Right lobe of liver (tissue), 6 donors: ENCODE measurements around the gene ARHGAP30. TPM values are rescaled to one million over a fixed set of nuclear protein-coding genes. Genes with fewer than 3 reads are reported as not detected.
A peak's percentile ranks its signal among the peaks of the same experiment; 100 is the strongest.

Experiments used
- ATAC-seq, 4 donors: fragments of 200-7000 bp; cut with Tn5 transposase; one replicate each; pipeline ENCODE4 v1.9.1; 2020; ENCODE audit warnings: mild to moderate bottlenecking in 4 of 4, moderate library complexity in 4 of 4
- DNase-seq, 3 donors: peaks; one replicate each; pipeline ENCODE4 v3.0.0-alpha.2; 2020
- H3K27ac ChIP-seq, 3 donors: fragments of 200-600 bp; one replicate each; pipeline ENCODE4 v1.8.0; 2022
- H3K27me3 ChIP-seq, 2 donors: fragments of 200-600 bp; one replicate each; pipeline ENCODE4 v1.8.0; 2022
- H3K36me3 ChIP-seq, 4 donors: fragments of 200-600 bp; sonication (generic) in 1 of 4; one replicate each; pipeline versions ENCODE4 v1.5.1 to v1.8.0; 2017 to 2022; ENCODE audit warnings: control low read depth in 1 of 4
- H3K4me1 ChIP-seq, 4 donors: fragments of 200-600 bp; sonication (generic) in 1 of 4; one replicate each; pipeline versions ENCODE4 v1.5.1 to v1.8.0; 2017 to 2022; ENCODE audit warnings: control low read depth in 1 of 4
- H3K4me3 ChIP-seq, 3 donors: fragments of 200-600 bp; one replicate each; pipeline ENCODE4 v1.8.0; 2022
- H3K9me3 ChIP-seq, 4 donors: fragments of 200-600 bp; sonication (generic) in 1 of 4; one replicate each; pipeline versions ENCODE4 v1.5.1 to v1.8.0; 2017 to 2022; ENCODE audit warnings: control low read depth in 1 of 4
- CTCF ChIP-seq, 4 donors: fragments of 200-600 bp in 3 of 4; fragments of 450-650 bp in 1 of 4; IDR thresholded peaks; one replicate each; pipeline versions ENCODE4 v1.5.1 to v1.8.0; 2016 to 2022; ENCODE audit warnings: antibody characterized with exemption in 4 of 4, mild to moderate bottlenecking in 2 of 4
- POLR2A ChIP-seq: fragments of 450-650 bp; IDR thresholded peaks from one replicate; pipeline ENCODE4 v1.6.1; 2017; ENCODE audit warnings: antibody characterized with exemption, mild to moderate bottlenecking
- WGBS: methylation state at CpG from one replicate; pipeline ENCODE4 v1.1.6; 2018; ENCODE audit warnings: low coverage, low lambda C conversion rate; ENCODE audit not compliant: insufficient coverage; ENCODE audit errors: missing lambda C conversion rate; 5-methylcytosine and 5-hydroxymethylcytosine counted together
- intact Hi-C, 2 donors: fragments of 100-400 bp; cut with DNase I; formaldehyde crosslinking; loops; one replicate each; pipeline versions ENCODE4 v1.11.2 to v1.14.1; 2022
- total RNA-seq, 6 experiments: library from RNA; depleted of rRNA in 2 of 6; stranded (reverse); fragments of >200 nt in 2 of 6; fragmentation: NEBNext Ultra II Directional in 3 of 6; extraction: Animal tissue kit (Norgen Biotek cat#: 25700) in 3 of 6; gene quantifications; one replicate each; pipeline versions ENCODE4 v1.1.0 to v1.2.4, GENCODE V29; 2016 to 2023
- donor health status: DM: no; HTN: yes; CAD: no.
- donor health status: DM: no; HTN: no; CAD: no.
- donor health status: DM: no; HTN: no; CAD: no.
- donor health status: DM: no; HTN: yes; CAD: no.
- donor health status: DM: no; HTN: yes; CAD: no.

ARHGAP30 gene
- total RNA-seq, 6 experiments from 2014 or later, result 2.8 to 7.4 (median 3.6) TPM

DNA sequence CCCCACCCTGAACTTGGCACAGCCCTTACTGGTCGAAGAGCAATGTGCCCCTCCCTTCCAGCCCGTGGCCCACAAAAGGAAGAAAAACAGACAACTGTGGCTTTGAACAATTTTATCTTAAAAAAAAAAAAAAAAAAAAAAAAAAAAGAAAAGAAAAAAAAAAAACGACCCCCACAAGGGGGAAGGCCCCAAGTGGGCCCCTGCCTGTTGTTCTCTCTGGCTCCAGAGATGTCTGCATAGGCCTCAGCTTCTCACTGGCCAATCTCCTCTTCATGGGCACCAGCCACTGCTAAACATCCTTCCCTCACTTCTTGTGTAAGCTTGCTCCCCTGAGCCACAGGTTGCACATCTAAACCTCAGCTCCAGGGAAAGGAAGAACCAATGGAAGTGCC lies 30.5 kb downstream of the ARHGAP30 start:
- H3K9me3 ChIP-seq, result no peaks in the 10 kb centered on the region
- H3K27me3 ChIP-seq, result no peaks in the 10 kb centered on the region
- H3K27ac ChIP-seq, result peak overlapping the region in 1 of 3 donors; percentile 53
- intact Hi-C loops, result no loop called here
- DNase-seq (no peak), ATAC-seq (peak in 2 of 4 donors; percentile 2 to 3)
- no peak for TF ChIP-seq CTCF (IDR thresholded peaks at IDR 0.05)
- no peak for TF ChIP-seq POLR2A
- peaks cover 6 to 41% (median 21%) of the 10 kb centered on the region in 4 donors for H3K36me3 ChIP-seq
- H3K4me3 ChIP-seq, result peak overlapping the region; percentile 58 to 80 (median 72)
- 27% methylated on average over 2 of the region's 3 CpGs for WGBS
- peaks cover 0 to 21% (median 7%) of the 10 kb centered on the region in 4 donors for H3K4me1 ChIP-seq

DNA sequence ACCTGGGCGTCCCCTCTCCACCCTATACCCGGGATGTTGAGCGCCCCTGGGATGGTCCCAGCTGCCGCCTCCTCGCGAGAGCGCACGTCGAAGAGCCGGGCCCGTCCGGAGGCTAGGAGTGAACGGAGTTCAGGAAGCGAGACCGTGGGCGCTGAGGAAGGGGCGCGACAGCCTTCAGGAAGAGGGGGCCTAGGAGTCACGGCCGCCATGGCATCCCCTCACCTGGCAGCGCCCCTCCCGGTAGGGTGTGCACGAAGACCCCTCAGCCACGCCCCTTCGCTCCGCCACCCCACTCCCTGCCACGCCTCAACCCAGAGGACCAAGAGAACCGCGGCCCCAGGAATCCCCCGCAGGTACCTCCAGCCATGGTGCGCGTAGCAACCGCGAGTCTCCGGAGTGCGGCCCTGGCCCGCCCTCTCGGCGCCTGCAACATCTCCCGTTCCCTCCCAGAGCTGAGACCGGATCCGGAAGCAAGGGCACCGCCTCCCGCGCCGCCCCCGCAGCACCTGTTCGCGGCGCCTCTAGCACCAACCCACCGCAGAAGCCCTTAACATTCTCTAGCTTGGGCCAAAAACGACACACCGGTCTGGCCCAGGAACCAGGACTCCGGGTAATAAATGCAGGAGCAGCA lies 31.1 kb downstream of the ARHGAP30 start, which contains the start of gene TSTD1:
Gene TSTD1 (minus strand): TSS at position 442 of the 631 bp plus-strand sequence. CDS start 75 bp downstream, at position 367.
- 11% methylated on average over 8 of the region's 54 CpGs for WGBS
- DNase-seq (peak; percentile 77 to 83 (median 80)), ATAC-seq (peak; percentile 91 to 92 (median 91))
- Histone ChIP-seq H3K27ac (peak within 1 kb of the TSS in 2 of 3 donors; percentile 36 to 53), H3K4me3 (peak within 1 kb of the TSS; percentile 58 to 80 (median 72)), H3K36me3 (peaks cover 6 to 41% (median 21%) of the 10 kb centered on the region in 4 donors), H3K9me3 (no peaks in the 10 kb centered on the region), H3K27me3 (no peaks in the 10 kb centered on the region), H3K4me1 (peaks cover 0 to 18% (median 6%) of the 10 kb centered on the region in 4 donors)
- intact Hi-C loops, result no loop called here
- peak; percentile 78 for TF ChIP-seq POLR2A
- no peak for TF ChIP-seq CTCF (IDR thresholded peaks at IDR 0.05)

- Histone ChIP-seq H3K27me3 (no peaks in the 10 kb centered on the region), H3K4me1 (peaks cover 0 to 23% (median 6%) of the 10 kb centered on the region in 4 donors), H3K27ac (peak overlapping the region in 2 of 3 donors; percentile 36 to 53), H3K36me3 (peaks cover 6 to 36% (median 21%) of the 10 kb centered on the region in 4 donors), H3K4me3 (peak overlapping the region; percentile 58 to 80 (median 72)), H3K9me3 (no peaks in the 10 kb centered on the region)
- intact Hi-C loops, result no loop called here
- 55% methylated on average over 6 of the region's 21 CpGs for WGBS
- no peak for ATAC-seq
- TF ChIP-seq POLR2A, result no peak
- TF ChIP-seq CTCF (IDR thresholded peaks at IDR 0.05), result no peak
- DNase-seq, result no peak
Measured at GRCh38 chr1:161037661-161038522, 31.8 kb downstream of the ARHGAP30 start.

DNA sequence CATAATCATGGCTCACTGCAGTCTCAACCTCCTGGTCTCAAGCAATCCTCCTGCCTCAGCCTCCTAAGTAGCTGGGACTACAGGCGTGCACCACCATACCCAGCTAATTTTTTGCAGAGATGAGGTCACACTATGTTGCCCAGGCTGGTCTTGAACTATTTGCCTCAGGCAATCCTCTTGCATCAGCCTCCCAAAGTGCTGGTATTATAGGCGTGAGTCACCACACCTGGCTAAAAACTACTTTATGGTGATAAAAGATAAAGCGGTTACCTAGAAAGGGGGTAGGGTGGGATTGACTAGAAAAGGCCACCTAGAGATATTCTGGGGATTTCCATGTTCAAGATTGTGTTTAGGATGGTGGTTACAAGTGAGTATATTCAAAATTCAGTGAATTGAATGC lies 35.9 kb downstream of the ARHGAP30 start:
- DNase-seq (no peak), ATAC-seq (no peak)
- no peaks in the 10 kb centered on the region for H3K9me3 ChIP-seq
- no peaks in the 10 kb centered on the region for H3K27me3 ChIP-seq
- intact Hi-C loops, result no loop called here
- TF ChIP-seq CTCF (IDR thresholded peaks at IDR 0.05) (no peak), POLR2A (no peak)
- peaks cover 0 to 28% (median 10%) of the 10 kb centered on the region in 4 donors for H3K4me1 ChIP-seq
- H3K27ac ChIP-seq, result no peak overlapping the region
- H3K36me3 ChIP-seq, result no peaks in the 10 kb centered on the region
- WGBS, result 93% methylated on average over 2 of the region's 3 CpGs
- H3K4me3 ChIP-seq, result no peak overlapping the region
